Osteoblast (primary cell): ENCODE data around the gene OVCH2. TPM values are rescaled to one million over a fixed set of nuclear protein-coding genes. Genes with fewer than 3 reads are reported as not detected.

Source experiments
- DNase-seq: peaks from one replicate; pipeline ENCODE4 v3.0.0; 2011; ENCODE audit warnings: low spot score, mixed read lengths; ENCODE audit not compliant: insufficient read length; ENCODE audit errors: missing footprints
- H2AFZ ChIP-seq: 2 replicates; pipeline ENCODE4 v1.6.0; 2011; ENCODE audit warnings: mild to moderate bottlenecking, low read length
- H3K27ac ChIP-seq: 2 replicates; pipeline ENCODE4 v1.5.1; 2011; ENCODE audit warnings: mild to moderate bottlenecking, low read depth, low read length, moderate library complexity
- H3K27me3 ChIP-seq: 2 replicates; pipeline ENCODE4 v1.6.0; 2012; ENCODE audit warnings: mild to moderate bottlenecking, control low read depth, inconsistent platforms, low read length, moderate library complexity; ENCODE audit not compliant: insufficient read depth
- H3K36me3 ChIP-seq: 2 replicates; pipeline ENCODE4 v1.5.1; 2011; ENCODE audit warnings: mild to moderate bottlenecking, low read length, control low read depth, moderate library complexity; ENCODE audit not compliant: insufficient read depth
- H3K4me1 ChIP-seq: 2 replicates; pipeline ENCODE4 v1.5.1; 2011; ENCODE audit warnings: mild to moderate bottlenecking, low read length, control low read depth, moderate library complexity; ENCODE audit not compliant: insufficient read depth
- H3K4me2 ChIP-seq: 2 replicates; pipeline ENCODE4 v1.6.0; 2011; ENCODE audit warnings: mild to moderate bottlenecking, low read length; ENCODE audit not compliant: insufficient read depth
- H3K4me3 ChIP-seq: fragments of 200-600 bp; sonication (generic); 3 replicates; pipeline ENCODE4 v1.5.1; 2012; ENCODE audit warnings: mild to moderate bottlenecking, low read length, inconsistent platforms; ENCODE audit not compliant: insufficient read depth
- H3K79me2 ChIP-seq: 2 replicates; pipeline ENCODE4 v1.6.0; 2012; ENCODE audit warnings: mild to moderate bottlenecking, low read length, control low read depth, inconsistent platforms; ENCODE audit not compliant: insufficient read depth
- H3K9me3 ChIP-seq: 2 replicates; pipeline ENCODE4 v1.5.1; 2011; ENCODE audit warnings: low read depth, low read length, control low read depth
- H4K20me1 ChIP-seq: 2 replicates; pipeline ENCODE4 v1.6.0; 2012; ENCODE audit warnings: mild to moderate bottlenecking, low read length, control low read depth; ENCODE audit not compliant: insufficient read depth
- CTCF ChIP-seq: IDR thresholded peaks from 2 replicates; pipeline ENCODE4 v1.5.1; 2011; ENCODE audit warnings: mild to moderate bottlenecking, low read depth, low read length, moderate library complexity; ENCODE audit errors: extremely low read depth
- total RNA-seq: library from RNA; depleted of rRNA; stranded (reverse); fragments of >200 nt; gene quantifications from 2 replicates; pipeline ENCODE4 v1.2.3, GENCODE V29; 2012

Gene OVCH2
- total RNA-seq, 1 donor: not detected

- no peak for TF ChIP-seq CTCF
- Histone ChIP-seq H3K27me3 (no peaks in the 10 kb centered on the region), H2AFZ (no peak overlapping the region), H3K9me3 (no peaks in the 10 kb centered on the region), H4K20me1 (no peaks in the 10 kb centered on the region), H3K79me2 (no peaks in the 10 kb centered on the region), H3K27ac (no peak overlapping the region), H3K4me3 (no peak overlapping the region), H3K36me3 (no peaks in the 10 kb centered on the region), H3K4me2 (no peak overlapping the region), H3K4me1 (peaks cover 7% of the 10 kb centered on the region)
- peak; percentile 59 for DNase-seq
These were observed 37.8 kb downstream of the OVCH2 start for GRCh38 chr11:7668464-7668863.

- no peak overlapping the region for H2AFZ ChIP-seq
- H4K20me1 ChIP-seq: no peaks in the 10 kb centered on the region
- H3K27me3 ChIP-seq: no peaks in the 10 kb centered on the region
- H3K27ac ChIP-seq: no peak overlapping the region
- H3K4me1 ChIP-seq: no peaks in the 10 kb centered on the region
- H3K9me3 ChIP-seq: no peaks in the 10 kb centered on the region
- H3K36me3 ChIP-seq: no peaks in the 10 kb centered on the region
- peak; percentile 75 for DNase-seq
- H3K79me2 ChIP-seq: no peaks in the 10 kb centered on the region
- H3K4me2 ChIP-seq: no peak overlapping the region
- no peak overlapping the region for H3K4me3 ChIP-seq
- TF ChIP-seq CTCF: no peak
These were observed 38.8 kb downstream of the OVCH2 start for GRCh38 chr11:7667460-7667859.

- DNase-seq: peak; percentile 54
- H3K27ac ChIP-seq: no peak overlapping the region
- no peaks in the 10 kb centered on the region for H3K4me1 ChIP-seq
- no peak overlapping the region for H3K4me3 ChIP-seq
- no peak for TF ChIP-seq CTCF
- no peaks in the 10 kb centered on the region for H3K79me2 ChIP-seq
- H3K9me3 ChIP-seq: no peaks in the 10 kb centered on the region
- no peaks in the 10 kb centered on the region for H3K36me3 ChIP-seq
- no peak overlapping the region for H2AFZ ChIP-seq
- H3K4me2 ChIP-seq: no peak overlapping the region
- H4K20me1 ChIP-seq: no peaks in the 10 kb centered on the region
- no peaks in the 10 kb centered on the region for H3K27me3 ChIP-seq
These were observed 39.9 kb downstream of the OVCH2 start for GRCh38 chr11:7666292-7666866.

- Histone ChIP-seq H3K36me3 (no peaks in the 10 kb centered on the region), H3K79me2 (no peaks in the 10 kb centered on the region), H2AFZ (no peak overlapping the region), H3K4me1 (no peaks in the 10 kb centered on the region), H3K27ac (no peak overlapping the region), H3K9me3 (no peaks in the 10 kb centered on the region), H4K20me1 (no peaks in the 10 kb centered on the region), H3K4me2 (no peak overlapping the region), H3K27me3 (no peaks in the 10 kb centered on the region), H3K4me3 (no peak overlapping the region)
- peak; percentile 81 for TF ChIP-seq CTCF
- peak; percentile 96 for DNase-seq
These were observed 40.6 kb downstream of the OVCH2 start for GRCh38 chr11:7665473-7666291.
